Thyroid gland (tissue), 4 donors: Measurements from ENCODE around the gene HDAC11.

Source experiments
- POLR2A ChIP-seq, 2 donors: fragments of 450-650 bp; IDR thresholded peaks; one replicate each; pipeline ENCODE4 v1.6.1; 2017; ENCODE audit warnings: antibody characterized with exemption in 2 of 2, mild to moderate bottlenecking in 2 of 2, moderate library complexity in 1 of 2
- TF ChIP-seq, protein P1 (sequence below), 6 experiments: fragments of 200-600 bp in 3 of 6; fragments of 450-650 bp in 3 of 6; sonication (generic) in 3 of 6; IDR thresholded peaks; one replicate each; pipeline ENCODE4 v1.5.1; 2016 to 2019; ENCODE audit warnings: antibody characterized with exemption in 6 of 6, mild to moderate bottlenecking in 2 of 6, inconsistent platforms in 1 of 6, moderate library complexity in 1 of 6

DNA sequence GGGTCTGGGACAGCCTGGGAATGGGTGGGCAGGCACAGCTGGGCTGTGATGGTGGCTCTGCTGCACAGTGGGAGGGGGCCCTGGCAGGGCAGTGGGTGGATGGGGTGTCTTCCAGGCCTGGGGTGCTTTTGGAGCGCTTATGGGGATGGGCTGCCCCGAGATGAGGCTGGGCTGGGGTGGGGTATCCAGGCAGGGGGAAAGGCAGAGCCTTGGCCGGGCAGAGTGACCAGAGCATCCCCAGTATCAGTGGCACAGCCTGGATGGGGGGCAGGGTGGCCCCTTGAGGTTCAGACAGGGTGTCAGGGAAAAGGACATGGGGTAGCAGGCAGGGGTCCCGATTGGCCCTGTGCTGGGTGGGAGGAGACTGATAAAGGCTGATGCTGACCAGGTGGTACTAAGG is 26.6 kb downstream of the HDAC11 start:
- TF ChIP-seq, protein P1, sequence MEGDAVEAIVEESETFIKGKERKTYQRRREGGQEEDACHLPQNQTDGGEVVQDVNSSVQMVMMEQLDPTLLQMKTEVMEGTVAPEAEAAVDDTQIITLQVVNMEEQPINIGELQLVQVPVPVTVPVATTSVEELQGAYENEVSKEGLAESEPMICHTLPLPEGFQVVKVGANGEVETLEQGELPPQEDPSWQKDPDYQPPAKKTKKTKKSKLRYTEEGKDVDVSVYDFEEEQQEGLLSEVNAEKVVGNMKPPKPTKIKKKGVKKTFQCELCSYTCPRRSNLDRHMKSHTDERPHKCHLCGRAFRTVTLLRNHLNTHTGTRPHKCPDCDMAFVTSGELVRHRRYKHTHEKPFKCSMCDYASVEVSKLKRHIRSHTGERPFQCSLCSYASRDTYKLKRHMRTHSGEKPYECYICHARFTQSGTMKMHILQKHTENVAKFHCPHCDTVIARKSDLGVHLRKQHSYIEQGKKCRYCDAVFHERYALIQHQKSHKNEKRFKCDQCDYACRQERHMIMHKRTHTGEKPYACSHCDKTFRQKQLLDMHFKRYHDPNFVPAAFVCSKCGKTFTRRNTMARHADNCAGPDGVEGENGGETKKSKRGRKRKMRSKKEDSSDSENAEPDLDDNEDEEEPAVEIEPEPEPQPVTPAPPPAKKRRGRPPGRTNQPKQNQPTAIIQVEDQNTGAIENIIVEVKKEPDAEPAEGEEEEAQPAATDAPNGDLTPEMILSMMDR (IDR thresholded peaks at IDR 0.05): no peak
- TF ChIP-seq POLR2A (IDR thresholded peaks at IDR 0.05): no peak
